Ovary (tissue), 9 donors: ENCODE results near the gene PAPLN. TPM values are rescaled to one million over a fixed set of nuclear protein-coding genes. Genes with fewer than 3 reads are reported as not detected.

Source experiments
- DNase-seq, 5 donors: peaks; one replicate each; pipeline ENCODE4 v3.0.0-alpha.2; 2019 to 2020
- H3K27ac ChIP-seq, 2 donors: fragments of 200-600 bp; one replicate each; pipeline versions ENCODE4 v1.5.1 to v1.8.0; 2019 to 2022
- H3K27me3 ChIP-seq: fragments of 200-600 bp; one replicate; pipeline ENCODE4 v1.8.0; 2022
- H3K36me3 ChIP-seq: fragments of 200-600 bp; sonication (generic); one replicate; pipeline ENCODE4 v1.5.1; 2019
- H3K4me1 ChIP-seq: one replicate; pipeline ENCODE4 v1.8.1; 2013; ENCODE audit warnings: mild to moderate bottlenecking, moderate library complexity; ENCODE audit not compliant: insufficient read depth
- H3K4me3 ChIP-seq: fragments of 200-600 bp; sonication (generic); one replicate; pipeline ENCODE4 v1.5.1; 2017
- H3K9me3 ChIP-seq, 2 donors: fragments of 200-600 bp in 1 of 2; sonication (generic) in 1 of 2; one replicate each; pipeline versions ENCODE4 v1.5.1 to v1.8.1; 2013 to 2019; ENCODE audit warnings: mild to moderate bottlenecking in 1 of 2, moderate library complexity in 1 of 2
- CTCF ChIP-seq, 3 donors: fragments of 450-650 bp in 2 of 3; fragments of 200-600 bp in 1 of 3; IDR thresholded peaks; one replicate each; pipeline versions ENCODE4 v1.5.1 to v1.8.0; 2016 to 2022; ENCODE audit warnings: antibody characterized with exemption in 3 of 3, mild to moderate bottlenecking in 1 of 3
- EP300 ChIP-seq: sonication (generic); formaldehyde crosslinking; IDR thresholded peaks from one replicate; pipeline ENCODE4 v1.6.1; 2017; ENCODE audit warnings: antibody characterized with exemption
- POLR2A ChIP-seq: fragments of 450-650 bp; IDR thresholded peaks from one replicate; pipeline ENCODE4 v1.6.1; 2017; ENCODE audit warnings: antibody characterized with exemption, mild to moderate bottlenecking, moderate library complexity
- WGBS, 3 donors: extraction: QIAGEN DNeasy Blood & Tissue Kit in 1 of 3; methylation state at CpG; one replicate each; pipeline versions ENCODE4 v1.1.5 to v1.1.7; 2013 to 2017; 5-methylcytosine and 5-hydroxymethylcytosine counted together
- intact Hi-C, 4 donors: fragments of 100-400 bp; cut with DNase I; formaldehyde crosslinking; loops; one replicate each; pipeline versions ENCODE4 v1.11.0 to v1.15.1; 2022 to 2023
- polyA plus RNA-seq, 2 donors: library from polyadenylated mRNA; stranded (reverse); fragments of 200-250 nt in 1 of 2; fragments of 350-450 nt in 1 of 2; fragmentation: Illumina TruSeq in 1 of 2; extraction: RNeasy Lipid Tissue Mini Kit (QIAGEN cat#74804) in 1 of 2; gene quantifications; one replicate each; pipeline ENCODE4 v1.2.3, GENCODE V29; 2013 to 2014
- total RNA-seq, 7 donors: library from RNA; depleted of rRNA in 2 of 7; stranded (reverse); fragments of >200 nt in 2 of 7; fragmentation: NEBNext Ultra II Directional in 3 of 7; extraction: Animal tissue kit (Norgen Biotek cat#: 25700) in 3 of 7; gene quantifications; one replicate each; pipeline versions ENCODE4 v1.1.0 to v1.2.4, GENCODE V29; 2016 to 2023
- donor health status: DM: no; HTN: no; CAD: no; lungs with moderate emphysema.
- donor health status: DM: no; HTN: no; CAD: no.
- donor health status: Bipolar disorder and iron deficiency.
- donor health status: DM: yes; HTN: yes; CAD: no.
- donor health status: DM: no; HTN: no; CAD: no.
- donor health status: DM: yes; HTN: yes; CAD: no.

The PAPLN gene
- total and polyA plus RNA-seq, 9 donors = 4.6 to 35.4 (median 18.3) TPM

GRCh38 chr14:73248108-73248868 is 11.0 kb downstream of the PAPLN start:
- Histone ChIP-seq H3K36me3 (no peaks in the 10 kb centered on the region), H3K27me3 (no peaks in the 10 kb centered on the region), H3K9me3 (no peaks in the 10 kb centered on the region), H3K4me3 (no peak overlapping the region), H3K27ac (no peak overlapping the region), H3K4me1 (no peaks in the 10 kb centered on the region)
- intact Hi-C loops = no loop called here
- WGBS, 3 donors = 67 to 72% (median 67%) methylated on average over 6 to 9 of the region's 9 CpGs
- no peak for DNase-seq
- TF ChIP-seq POLR2A (no peak), CTCF (IDR thresholded peaks at IDR 0.05) (no peak), EP300 (no peak)

- WGBS, 3 donors = 92 to 100% (median 96%) methylated on average over 1 of the region's 1 CpG
- Histone ChIP-seq H3K27ac (no peak overlapping the region), H3K36me3 (no peaks in the 10 kb centered on the region), H3K27me3 (no peaks in the 10 kb centered on the region), H3K9me3 (no peaks in the 10 kb centered on the region), H3K4me3 (no peak overlapping the region), H3K4me1 (no peaks in the 10 kb centered on the region)
- TF ChIP-seq EP300 (no peak), CTCF (IDR thresholded peaks at IDR 0.05) (no peak), POLR2A (no peak)
- DNase-seq = no peak
- intact Hi-C loops = no loop called here
Observed at GRCh38 chr14:73249108-73249507, 11.8 kb downstream of the PAPLN start.

- Histone ChIP-seq H3K36me3 (no peaks in the 10 kb centered on the region), H3K27me3 (no peaks in the 10 kb centered on the region), H3K27ac (no peak overlapping the region), H3K4me3 (no peak overlapping the region), H3K4me1 (no peaks in the 10 kb centered on the region), H3K9me3 (no peaks in the 10 kb centered on the region)
- intact Hi-C loops = no loop called here
- no peak for DNase-seq
- WGBS, 3 donors = 81 to 87% (median 86%) methylated on average over 13 of the region's 13 CpGs
- TF ChIP-seq CTCF (IDR thresholded peaks at IDR 0.05) (no peak), EP300 (no peak), POLR2A (no peak)
Observed at GRCh38 chr14:73249564-73250316, 12.4 kb downstream of the PAPLN start.

- H3K27ac ChIP-seq = no peak overlapping the region
- no peaks in the 10 kb centered on the region for H3K4me1 ChIP-seq
- no peaks in the 10 kb centered on the region for H3K9me3 ChIP-seq
- DNase-seq = no peak
- no peak overlapping the region for H3K4me3 ChIP-seq
- TF ChIP-seq POLR2A = no peak
- no peak for TF ChIP-seq CTCF (IDR thresholded peaks at IDR 0.05)
- TF ChIP-seq EP300 = no peak
- H3K27me3 ChIP-seq = no peaks in the 10 kb centered on the region
- WGBS, 3 donors = 87 to 92% (median 90%) methylated on average over 11 of the region's 11 CpGs
- no peaks in the 10 kb centered on the region for H3K36me3 ChIP-seq
- intact Hi-C loops = no loop called here
Observed at GRCh38 chr14:73250317-73250713, 13.0 kb downstream of the PAPLN start.
